CD4-positive, alpha-beta T cell (primary cell): ENCODE data around the gene RNASET2. TPM values are rescaled to one million over a fixed set of nuclear protein-coding genes. Genes with fewer than 3 reads are reported as not detected.

ENCODE experiments used
- ATAC-seq: fragments of 200-7000 bp; cut with Tn5 transposase; one replicate; pipeline ENCODE4 v1.10.0; 2022; ENCODE audit warnings: mild to moderate bottlenecking; ENCODE audit not compliant: poor library complexity
- CTCF ChIA-PET: fragments of 350-600 bp; sonication (Branson Sonifier 250); formaldehyde crosslinking; loops from one replicate; lab custom pipeline; 2021; ENCODE audit warnings: antibody characterized with exemption, inconsistent platforms; lab: Charles Lee
- POLR2A ChIA-PET: fragments of 350-600 bp; sonication (Branson Sonifier 250); formaldehyde crosslinking; loops from one replicate; lab custom pipeline; 2021; ENCODE audit warnings: antibody characterized with exemption, inconsistent platforms; lab: Charles Lee
- DNase-seq, 14 experiments: peaks; one replicate each; pipeline ENCODE4 v3.0.0-alpha.2; 2013 to 2020; ENCODE audit warnings: mixed read lengths in 2 of 14
- H3K27ac ChIP-seq, 2 donors: one replicate each; pipeline versions ENCODE4 v1.5.1 to v1.7.0; 2013; ENCODE audit warnings: low read length in 2 of 2, low read depth in 1 of 2, mild to moderate bottlenecking in 1 of 2
- H3K27me3 ChIP-seq, 2 experiments: 1 replicate in 1 of 2; 2 replicates in 1 of 2; pipeline versions ENCODE4 v1.6.1 to v1.7.0; 2013; ENCODE audit warnings: low read length in 2 of 2, control low read depth in 1 of 2, mild to moderate bottlenecking in 1 of 2, moderate library complexity in 1 of 2; ENCODE audit not compliant: insufficient read depth in 2 of 2, control insufficient read depth in 1 of 2
- H3K36me3 ChIP-seq: one replicate; pipeline ENCODE4 v1.6.1; 2013; ENCODE audit warnings: low read length, control low read depth; ENCODE audit not compliant: insufficient read depth
- H3K4me1 ChIP-seq: one replicate; pipeline ENCODE4 v1.6.1; 2013; ENCODE audit warnings: low read length, control low read depth; ENCODE audit not compliant: insufficient read depth
- H3K4me3 ChIP-seq: one replicate; pipeline ENCODE4 v1.5.1; 2013; ENCODE audit warnings: mild to moderate bottlenecking, low read length, moderate library complexity
- H3K9me3 ChIP-seq, 2 experiments: 1 replicate in 1 of 2; 2 replicates in 1 of 2; pipeline versions ENCODE4 v1.6.1 to v1.7.0; 2013; ENCODE audit warnings: low read length in 2 of 2, mild to moderate bottlenecking in 2 of 2, control low read depth in 1 of 2, moderate library complexity in 1 of 2; ENCODE audit not compliant: control insufficient read depth in 1 of 2, insufficient read depth in 1 of 2
- H3K27ac Mint-ChIP-seq: one replicate; pipeline ENCODE4 v1.8.0; 2020; ENCODE audit warnings: mixed read lengths
- H3K27me3 Mint-ChIP-seq: one replicate; pipeline ENCODE4 v1.8.0; 2021; ENCODE audit warnings: mixed read lengths
- H3K36me3 Mint-ChIP-seq: one replicate; pipeline ENCODE4 v1.8.0; 2021; ENCODE audit warnings: low read depth, mixed read lengths
- H3K4me1 Mint-ChIP-seq: one replicate; pipeline ENCODE4 v1.8.0; 2021; ENCODE audit warnings: low read depth, mixed read lengths
- H3K4me3 Mint-ChIP-seq: one replicate; pipeline ENCODE4 v1.8.0; 2020; ENCODE audit warnings: mild to moderate bottlenecking, mixed read lengths
- H3K9me3 Mint-ChIP-seq: one replicate; pipeline ENCODE4 v1.8.0; 2020; ENCODE audit warnings: mixed read lengths
- CTCF ChIP-seq: fragments of 200-600 bp; IDR thresholded peaks from one replicate; pipeline ENCODE4 v1.8.0; 2022; ENCODE audit warnings: antibody characterized with exemption, mild to moderate bottlenecking
- intact Hi-C, 2 experiments: fragments of 100-400 bp; cut with DNase I in 1 of 2; cut with micrococcal nuclease in 1 of 2; formaldehyde crosslinking; loops; one replicate each; pipeline versions ENCODE4 v1.15.1 to v1.9.0; 2023 to 2025; cut with DNase I, micrococcal nuclease
- total RNA-seq, 174 experiments: library from RNA in 2 of 174; stranded (reverse) in 2 of 174; gene quantifications; one replicate each; pipeline ENCODE4 v1.2.3 and lab custom pipeline; 2021 to 2026

The RNASET2 gene
- total RNA-seq, 2 experiments from 2014 or later, result 164 to 165 TPM

- peaks cover 82% of the 10 kb centered on the region for H3K36me3 ChIP-seq
- DNase-seq, result no peak
- H3K27ac Mint-ChIP-seq, result no peak overlapping the region
Observed at GRCh38 chr6:166938704-166939103, 17.6 kb downstream of the RNASET2 start.

GRCh38 chr6:166938150-166938549 lies 18.2 kb downstream of the RNASET2 start:
- Mint-ChIP-seq H3K9me3 (no peaks in the 10 kb centered on the region), H3K4me3 (no peak overlapping the region), H3K27ac (no peak overlapping the region), H3K27me3 (no peaks in the 10 kb centered on the region), H3K36me3 (peaks cover 87% of the 10 kb centered on the region), H3K4me1 (peaks cover 59% of the 10 kb centered on the region)
- TF ChIP-seq CTCF, result no peak
- Histone ChIP-seq H3K27ac (no peak overlapping the region), H3K4me3 (no peak overlapping the region), H3K4me1 (peaks cover 30% of the 10 kb centered on the region), H3K36me3 (peaks cover 82% of the 10 kb centered on the region), H3K9me3 (no peaks in the 10 kb centered on the region), H3K27me3 (no peaks in the 10 kb centered on the region)
- ChIA-PET POLR2A (interaction anchor here (2.4 to 4.0 kb wide), 3 partner anchors 12 to 18 kb away, joined by 9 to 32 read pairs (median 19); partner anchors contain the start of gene RNASET2), CTCF (interaction anchor here (0.6 to 1.2 kb wide), 2 partner anchors 51 to 104 kb away, joined by 3 to 4 read pairs; no protein-coding TSS in a partner anchor)
- DNase-seq, result no peak
- no peak for ATAC-seq
- intact Hi-C loops, result loop anchor here in 1 of 2 experiments (10.0 kb wide), 1 partner anchor 57 kb away; the partner anchor contains the start of gene CEP43

More at GRCh38 chr6:166938704-166939103, 17.6 kb downstream of the RNASET2 start:
- Mint-ChIP-seq H3K9me3 (no peaks in the 10 kb centered on the region), H3K4me3 (no peak overlapping the region), H3K36me3 (peaks cover 87% of the 10 kb centered on the region), H3K27me3 (no peaks in the 10 kb centered on the region), H3K4me1 (peaks cover 65% of the 10 kb centered on the region)
- no peaks in the 10 kb centered on the region for H3K27me3 ChIP-seq
- CTCF ChIA-PET, result interaction anchor here (1.2 kb wide), 1 partner anchor 13 kb away, joined by 4 read pairs; no protein-coding TSS in a partner anchor
- no peaks in the 10 kb centered on the region for H3K9me3 ChIP-seq
- POLR2A ChIA-PET, result interaction anchor here (1.0 to 3.7 kb wide), 2 partner anchors 11 to 12 kb away, joined by 3 to 19 read pairs; no protein-coding TSS in a partner anchor
- TF ChIP-seq CTCF, result no peak
- no peak for ATAC-seq
- no peak overlapping the region for H3K27ac ChIP-seq
- peaks cover 35% of the 10 kb centered on the region for H3K4me1 ChIP-seq
- no peak overlapping the region for H3K4me3 ChIP-seq
- intact Hi-C loops, result loop anchor here in 1 of 2 experiments (10.0 kb wide), 1 partner anchor 56 kb away; the partner anchor contains the start of gene CEP43

- peaks cover 55% of the 10 kb centered on the region for H3K4me1 Mint-ChIP-seq
- Histone ChIP-seq H3K4me1 (peaks cover 30% of the 10 kb centered on the region), H3K4me3 (no peak overlapping the region), H3K27ac (no peak overlapping the region), H3K27me3 (no peaks in the 10 kb centered on the region), H3K36me3 (peaks cover 86% of the 10 kb centered on the region), H3K9me3 (no peaks in the 10 kb centered on the region)
- H3K36me3 Mint-ChIP-seq, result peaks cover 87% of the 10 kb centered on the region
- intact Hi-C loops, result loop anchor here in 1 of 2 experiments (10.0 kb wide), 1 partner anchor 57 kb away; the partner anchor contains the start of gene CEP43
- no peak for TF ChIP-seq CTCF
- CTCF ChIA-PET, result interaction anchor here (0.6 to 1.7 kb wide), 3 partner anchors 14 to 105 kb away, joined by 3 to 5 read pairs (median 4); no protein-coding TSS in a partner anchor
- peak overlapping the region; percentile 30 for H3K27ac Mint-ChIP-seq
- ATAC-seq (no peak), DNase-seq (no peak)
- no peak overlapping the region for H3K4me3 Mint-ChIP-seq
- POLR2A ChIA-PET, result interaction anchor here (1.3 to 4.0 kb wide), 5 partner anchors 9 to 19 kb away, joined by 3 to 32 read pairs (median 9); partner anchors contain the start of gene RNASET2
- H3K27me3 Mint-ChIP-seq, result no peaks in the 10 kb centered on the region
- H3K9me3 Mint-ChIP-seq, result no peaks in the 10 kb centered on the region
Observed at GRCh38 chr6:166937746-166938145, 18.6 kb downstream of the RNASET2 start.
